HEK293 (cell line): Measurements from ENCODE around the gene ANKRD44.

Experiments used
- CTCF ChIA-PET: fragments of 350-600 bp; formaldehyde crosslinking; extraction: SDS; loops from one replicate; lab custom pipeline; 2021; ENCODE audit warnings: antibody characterized with exemption; lab: Yijun Ruan, JAX
- POLR2A ChIA-PET: fragments of 300-600 bp; formaldehyde crosslinking; extraction: SDS; loops from one replicate; lab custom pipeline; 2020; ENCODE audit warnings: antibody characterized with exemption, inconsistent platforms; lab: Yijun Ruan, JAX
- H3K27ac ChIP-seq: fragments of 200-500 bp; sonication (Bioruptor generic); 2 replicates; pipeline ENCODE4 v1.5.1; 2014; ENCODE audit warnings: low read depth, low read length, control low read depth, inconsistent platforms; ENCODE audit errors: extremely low read depth
- H3K36me3 ChIP-seq, 2 experiments: fragments of 200-500 bp in 1 of 2; sonication (Bioruptor generic) in 1 of 2; 1 replicate in 1 of 2; 2 replicates in 1 of 2; pipeline ENCODE4 v1.5.1; 2014 to 2017; ENCODE audit warnings: inconsistent platforms in 2 of 2, low read length in 2 of 2; ENCODE audit not compliant: control insufficient read depth in 2 of 2, insufficient read depth in 1 of 2
- H3K4me1 ChIP-seq: fragments of 200-500 bp; sonication (Bioruptor generic); 2 replicates; pipeline ENCODE4 v1.5.1; 2014; ENCODE audit warnings: mild to moderate bottlenecking, low read length, inconsistent platforms; ENCODE audit not compliant: control insufficient read depth, insufficient read depth
- H3K4me3 ChIP-seq: 2 replicates; pipeline ENCODE4 v1.5.1; 2011; ENCODE audit warnings: low read depth, mild to moderate bottlenecking, control low read depth, low read length, moderate library complexity
- H3K9me3 ChIP-seq: fragments of 200-500 bp; sonication (Bioruptor generic); 2 replicates; pipeline ENCODE4 v1.5.1; 2014; ENCODE audit warnings: low read depth, low read length, inconsistent platforms; ENCODE audit not compliant: control insufficient read depth, insufficient read depth
- ATF2 ChIP-seq: fragments of 450-650 bp; formaldehyde crosslinking; IDR thresholded peaks from 2 replicates; pipeline ENCODE4 v1.5.1; 2016; ENCODE audit warnings: missing biosample characterization, missing genetic modification characterization, low read depth
- HOXA7 ChIP-seq: sonication (generic); formaldehyde crosslinking; IDR thresholded peaks from 2 replicates; pipeline ENCODE4 v1.8.1; 2022; ENCODE audit warnings: missing genetic modification reagents, borderline replicate concordance
- KLF16 ChIP-seq: fragments of 450-650 bp; formaldehyde crosslinking; IDR thresholded peaks from 2 replicates; pipeline ENCODE4 v1.5.1; 2017; ENCODE audit warnings: missing biosample characterization, missing genetic modification characterization
- KLF9 ChIP-seq: fragments of 450-650 bp; formaldehyde crosslinking; IDR thresholded peaks from 2 replicates; pipeline ENCODE4 v1.5.1; 2016; ENCODE audit warnings: missing biosample characterization, missing genetic modification characterization, low read depth
- PRDM1 ChIP-seq: fragments of 450-650 bp; formaldehyde crosslinking; IDR thresholded peaks from 2 replicates; pipeline ENCODE4; 2016; ENCODE audit warnings: missing biosample characterization, missing genetic modification characterization
- SCRT1 ChIP-seq: fragments of 450-650 bp; formaldehyde crosslinking; IDR thresholded peaks from 2 replicates; pipeline ENCODE4 v1.5.1; 2016; ENCODE audit warnings: missing biosample characterization, missing genetic modification characterization, borderline replicate concordance
- SETDB1 ChIP-seq: IDR thresholded peaks from one replicate; pipeline ENCODE4 v1.6.1; 2017; ENCODE audit warnings: mild to moderate bottlenecking, low read length, moderate library complexity, mixed read lengths; ENCODE audit not compliant: insufficient read length
- ZBTB26 ChIP-seq: fragments of 450-650 bp; formaldehyde crosslinking; optimal IDR thresholded peaks from 2 replicates; pipeline ENCODE3; 2016; ENCODE audit warnings: missing biosample characterization, mild to moderate bottlenecking, missing genetic modification characterization
- ZBTB8A ChIP-seq: fragments of 450-650 bp; formaldehyde crosslinking; IDR thresholded peaks from 2 replicates; pipeline ENCODE4 v1.5.1; 2016; ENCODE audit warnings: missing biosample characterization, missing genetic modification characterization
- ZFP37 ChIP-seq: fragments of 450-650 bp; formaldehyde crosslinking; IDR thresholded peaks from 2 replicates; pipeline ENCODE4 v1.5.1; 2016; ENCODE audit warnings: missing biosample characterization, missing genetic modification characterization
- ZNF10 ChIP-seq: fragments of 450-650 bp; formaldehyde crosslinking; IDR thresholded peaks from 2 replicates; pipeline ENCODE4 v1.5.1; 2017; ENCODE audit warnings: missing biosample characterization, missing genetic modification characterization
- ZNF169 ChIP-seq: fragments of 450-650 bp; formaldehyde crosslinking; IDR thresholded peaks from 2 replicates; pipeline ENCODE4 v1.5.1; 2016; ENCODE audit warnings: missing biosample characterization, missing genetic modification characterization
- ZNF24 ChIP-seq: fragments of 450-650 bp; formaldehyde crosslinking; IDR thresholded peaks from 2 replicates; pipeline ENCODE4 v1.5.1; 2016; ENCODE audit warnings: missing biosample characterization, missing genetic modification characterization
- ZNF311 ChIP-seq: fragments of 450-650 bp; formaldehyde crosslinking; IDR thresholded peaks from 2 replicates; pipeline ENCODE4 v1.5.1; 2017; ENCODE audit warnings: missing biosample characterization, missing genetic modification characterization, borderline replicate concordance
- ZNF354C ChIP-seq: fragments of 450-650 bp; formaldehyde crosslinking; IDR thresholded peaks from 2 replicates; pipeline ENCODE4 v1.5.1; 2016; ENCODE audit warnings: missing biosample characterization, missing genetic modification characterization, low read depth, borderline replicate concordance
- ZNF404 ChIP-seq: fragments of 450-650 bp; formaldehyde crosslinking; IDR thresholded peaks from 2 replicates; pipeline ENCODE4 v1.5.1; 2017; ENCODE audit warnings: missing biosample characterization, missing genetic modification characterization
- ZNF423 ChIP-seq: fragments of 450-650 bp; formaldehyde crosslinking; IDR thresholded peaks from 2 replicates; pipeline ENCODE4 v1.5.1; 2016; ENCODE audit warnings: missing biosample characterization, missing genetic modification characterization
- ZNF488 ChIP-seq: fragments of 450-650 bp; formaldehyde crosslinking; IDR thresholded peaks from 2 replicates; pipeline ENCODE4 v1.5.1; 2016; ENCODE audit warnings: missing biosample characterization, missing genetic modification characterization
- ZNF501 ChIP-seq: fragments of 450-650 bp; formaldehyde crosslinking; IDR thresholded peaks from 2 replicates; pipeline ENCODE4 v1.5.1; 2016; ENCODE audit warnings: missing biosample characterization, missing genetic modification characterization
- ZNF518A ChIP-seq: fragments of 450-650 bp; formaldehyde crosslinking; conservative IDR thresholded peaks from 2 replicates; pipeline ENCODE4 v1.5.1; 2016; ENCODE audit warnings: low read depth, missing biosample characterization, missing genetic modification characterization
- ZNF629 ChIP-seq: fragments of 450-650 bp; formaldehyde crosslinking; IDR thresholded peaks from 2 replicates; pipeline ENCODE4 v1.5.1; 2017; ENCODE audit warnings: missing biosample characterization, missing genetic modification characterization
- ZNF670 ChIP-seq: fragments of 450-650 bp; formaldehyde crosslinking; IDR thresholded peaks from 2 replicates; pipeline ENCODE4 v1.5.1; 2016; ENCODE audit warnings: missing biosample characterization, missing genetic modification characterization, low read depth
- ZSCAN16 ChIP-seq: fragments of 450-650 bp; formaldehyde crosslinking; IDR thresholded peaks from 2 replicates; pipeline ENCODE4 v1.5.1; 2016; ENCODE audit warnings: missing biosample characterization, missing genetic modification characterization
- ZSCAN5A ChIP-seq: fragments of 450-650 bp; formaldehyde crosslinking; IDR thresholded peaks from 2 replicates; pipeline ENCODE4 v1.5.1; 2016; ENCODE audit warnings: missing biosample characterization, missing genetic modification characterization

ANKRD44 gene

GRCh38 chr2:197297772-197298318 lies 12.7 kb downstream of the ANKRD44 start:
- ChIA-PET POLR2A (no interaction called here), CTCF (no interaction called here)
- no peak for TF ChIP-seq ZFP37 (tag by site-specific recombination)
- peak; percentile 73 for TF ChIP-seq SETDB1
- no peak overlapping the region for H3K4me3 ChIP-seq
- 0 out of 2 replicates have a peak, but pooled peaks cover 3% of the 10 kb centered on the region for H3K4me1 ChIP-seq
- H3K9me3 ChIP-seq, result no peaks in the 10 kb centered on the region
- H3K27ac ChIP-seq, result no peak overlapping the region
- H3K36me3 ChIP-seq, result no peaks in the 10 kb centered on the region; a peak in 1 of 3 replicates

GRCh38 chr2:197297266-197297665 lies 13.3 kb downstream of the ANKRD44 start:
- Histone ChIP-seq H3K9me3 (no peaks in the 10 kb centered on the region), H3K4me3 (no peak overlapping the region), H3K36me3 (no peaks in the 10 kb centered on the region; a peak in 1 of 3 replicates), H3K4me1 (0 out of 2 replicates have a peak, but pooled peaks cover 3% of the 10 kb centered on the region), H3K27ac (no peak overlapping the region)
- CTCF ChIA-PET, result no interaction called here
- POLR2A ChIA-PET, result no interaction called here
- TF ChIP-seq PRDM1 (tag by site-specific recombination) (no peak), ZBTB8A (no peak), ZNF423 (no peak), KLF9 (tag by site-specific recombination) (no peak), ZNF311 (no peak), ZSCAN16 (tag by site-specific recombination) (no peak), ZBTB26 (tag by site-specific recombination) (no peak), ZNF488 (tag by site-specific recombination) (no peak), ZNF169 (tag by site-specific recombination) (no peak), ZSCAN5A (no peak), HOXA7 (CRISPR knock-in tag) (no peak), KLF16 (no peak), ZNF670 (no peak), SCRT1 (tag by site-specific recombination) (no peak), ZNF354C (no peak), ZNF629 (tag by site-specific recombination) (no peak), ATF2 (tag by site-specific recombination) (no peak)

- H3K4me1 ChIP-seq, result 0 out of 2 replicates have a peak, but pooled peaks cover 3% of the 10 kb centered on the region
- H3K36me3 ChIP-seq, result no peaks in the 10 kb centered on the region; a peak in 1 of 3 replicates
- POLR2A ChIA-PET, result no interaction called here
- H3K9me3 ChIP-seq, result no peaks in the 10 kb centered on the region
- H3K27ac ChIP-seq, result no peak overlapping the region
- H3K4me3 ChIP-seq, result no peak overlapping the region
- CTCF ChIA-PET, result no interaction called here
- TF ChIP-seq ZNF10 (tag by site-specific recombination) (no peak), ZNF518A (tag by site-specific recombination) (no peak), ZNF24 (tag by site-specific recombination) (no peak), ZNF501 (tag by site-specific recombination) (no peak), ZNF404 (no peak)
Observed at GRCh38 chr2:197296835-197297234, 13.7 kb downstream of the ANKRD44 start.
